Fibroblast of mammary gland (primary cell): ENCODE results near the gene PPP1R9B.

Source experiments
- DNase-seq: peaks from one replicate; pipeline ENCODE4 v3.0.0-alpha.2; 2010; ENCODE audit warnings: low read depth
- H3K4me3 ChIP-seq: 2 replicates; pipeline ENCODE4 v1.5.1; 2011; ENCODE audit warnings: low read depth, mild to moderate bottlenecking, low read length, moderate library complexity; ENCODE audit not compliant: control insufficient read depth
- TF ChIP-seq, protein P1 (sequence below): conservative IDR thresholded peaks from 2 replicates; pipeline ENCODE4 v1.5.1; 2011; ENCODE audit warnings: low read depth, low read length, inconsistent platforms; ENCODE audit not compliant: control insufficient read depth, insufficient read depth

PPP1R9B gene

DNA sequence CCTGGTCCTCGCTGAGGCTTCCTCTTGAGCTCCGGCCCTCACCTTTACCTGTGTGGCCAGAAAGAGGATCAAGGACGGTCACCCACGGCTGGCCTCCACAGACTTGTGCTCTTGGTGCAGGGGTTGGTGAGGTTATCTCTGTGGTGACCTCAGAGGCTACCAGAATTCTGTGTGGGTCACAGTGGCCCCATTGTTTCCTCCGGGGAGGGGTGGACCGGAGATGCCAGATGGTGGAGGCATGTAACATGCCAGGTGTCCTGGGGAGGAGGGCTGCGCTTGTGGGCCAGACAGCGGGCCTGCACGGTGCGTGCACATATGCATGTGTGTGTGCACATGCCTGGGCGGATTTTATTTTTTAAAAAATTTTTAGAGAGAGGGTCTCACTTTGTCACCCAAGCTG, 21.7 kb upstream of the PPP1R9B start:
- TF ChIP-seq, protein P1, sequence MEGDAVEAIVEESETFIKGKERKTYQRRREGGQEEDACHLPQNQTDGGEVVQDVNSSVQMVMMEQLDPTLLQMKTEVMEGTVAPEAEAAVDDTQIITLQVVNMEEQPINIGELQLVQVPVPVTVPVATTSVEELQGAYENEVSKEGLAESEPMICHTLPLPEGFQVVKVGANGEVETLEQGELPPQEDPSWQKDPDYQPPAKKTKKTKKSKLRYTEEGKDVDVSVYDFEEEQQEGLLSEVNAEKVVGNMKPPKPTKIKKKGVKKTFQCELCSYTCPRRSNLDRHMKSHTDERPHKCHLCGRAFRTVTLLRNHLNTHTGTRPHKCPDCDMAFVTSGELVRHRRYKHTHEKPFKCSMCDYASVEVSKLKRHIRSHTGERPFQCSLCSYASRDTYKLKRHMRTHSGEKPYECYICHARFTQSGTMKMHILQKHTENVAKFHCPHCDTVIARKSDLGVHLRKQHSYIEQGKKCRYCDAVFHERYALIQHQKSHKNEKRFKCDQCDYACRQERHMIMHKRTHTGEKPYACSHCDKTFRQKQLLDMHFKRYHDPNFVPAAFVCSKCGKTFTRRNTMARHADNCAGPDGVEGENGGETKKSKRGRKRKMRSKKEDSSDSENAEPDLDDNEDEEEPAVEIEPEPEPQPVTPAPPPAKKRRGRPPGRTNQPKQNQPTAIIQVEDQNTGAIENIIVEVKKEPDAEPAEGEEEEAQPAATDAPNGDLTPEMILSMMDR = no peak
- DNase-seq = no peak
- H3K4me3 ChIP-seq = no peak overlapping the region

DNA sequence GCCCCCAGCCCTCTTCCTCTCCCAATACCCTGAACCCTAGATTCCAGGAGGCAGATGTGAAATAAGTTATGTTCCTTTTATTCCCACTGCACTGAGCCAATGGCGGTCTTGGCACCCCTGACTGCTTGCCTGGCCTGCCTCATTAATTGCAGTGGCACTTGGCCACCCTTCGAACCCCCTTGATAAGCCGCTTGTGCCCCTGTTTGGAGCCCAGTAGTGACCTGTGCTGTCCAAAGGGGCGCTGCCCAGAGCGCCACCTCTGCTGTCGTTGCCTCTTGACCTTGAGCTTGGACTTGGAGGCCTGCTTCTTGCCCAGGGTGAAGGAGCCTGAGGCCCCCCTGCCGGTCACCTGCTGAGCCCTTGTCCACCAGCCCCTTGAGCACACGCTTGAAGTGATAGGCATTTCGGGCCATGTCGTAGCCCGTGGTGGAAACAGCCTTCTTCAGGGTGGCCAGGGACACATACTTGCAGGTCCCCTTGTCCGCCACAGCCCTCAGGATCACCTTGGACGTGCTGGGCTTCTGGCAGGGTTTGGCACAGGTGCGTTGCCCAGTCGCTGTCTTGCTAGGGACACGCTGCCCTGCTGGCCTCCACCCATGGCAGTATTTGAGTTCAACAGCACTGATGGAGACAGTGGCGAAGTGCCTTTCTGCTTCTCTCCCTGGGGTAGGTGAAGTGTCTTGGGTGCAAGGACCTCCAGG, 21.0 kb upstream of the PPP1R9B start:
- H3K4me3 ChIP-seq = no peak overlapping the region
- TF ChIP-seq, protein P1 = no peak
- DNase-seq = no peak

DNA sequence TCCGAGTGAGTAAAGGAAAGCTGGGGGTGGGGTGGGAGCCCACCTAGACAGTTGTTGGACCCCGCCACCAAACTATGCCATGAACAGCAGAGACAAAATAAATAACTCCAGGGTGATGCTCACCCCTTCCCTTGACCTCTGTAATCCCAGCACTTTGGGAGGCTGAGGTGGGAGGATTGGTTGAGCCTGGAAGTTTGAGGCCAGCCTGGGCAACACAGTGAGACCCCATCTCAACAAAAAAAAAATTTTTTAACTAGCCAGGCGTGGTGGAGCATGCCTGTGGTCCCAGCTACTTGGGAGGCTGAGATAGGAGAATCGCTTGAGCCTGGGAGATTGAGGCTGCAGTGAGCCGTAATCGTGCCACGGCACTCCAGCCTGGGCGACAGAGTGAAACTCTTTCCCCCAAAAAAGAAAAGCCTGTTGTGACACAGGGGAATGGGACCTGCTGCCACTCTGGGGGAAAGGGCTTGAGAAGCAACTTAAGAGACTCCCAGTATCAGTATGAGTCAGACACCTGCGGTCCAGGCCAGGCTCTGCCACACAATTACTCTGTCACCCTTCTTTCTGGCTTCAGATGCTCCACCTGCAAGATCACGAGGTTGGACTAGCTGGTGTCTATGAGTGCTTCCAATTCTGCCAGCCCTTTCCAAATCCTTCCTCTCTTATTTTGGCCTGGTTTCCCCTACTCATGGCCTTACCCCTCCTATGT, 20.3 kb upstream of the PPP1R9B start:
- peak; percentile 11 for DNase-seq
- TF ChIP-seq, protein P1 = no peak
- no peak overlapping the region for H3K4me3 ChIP-seq

DNA sequence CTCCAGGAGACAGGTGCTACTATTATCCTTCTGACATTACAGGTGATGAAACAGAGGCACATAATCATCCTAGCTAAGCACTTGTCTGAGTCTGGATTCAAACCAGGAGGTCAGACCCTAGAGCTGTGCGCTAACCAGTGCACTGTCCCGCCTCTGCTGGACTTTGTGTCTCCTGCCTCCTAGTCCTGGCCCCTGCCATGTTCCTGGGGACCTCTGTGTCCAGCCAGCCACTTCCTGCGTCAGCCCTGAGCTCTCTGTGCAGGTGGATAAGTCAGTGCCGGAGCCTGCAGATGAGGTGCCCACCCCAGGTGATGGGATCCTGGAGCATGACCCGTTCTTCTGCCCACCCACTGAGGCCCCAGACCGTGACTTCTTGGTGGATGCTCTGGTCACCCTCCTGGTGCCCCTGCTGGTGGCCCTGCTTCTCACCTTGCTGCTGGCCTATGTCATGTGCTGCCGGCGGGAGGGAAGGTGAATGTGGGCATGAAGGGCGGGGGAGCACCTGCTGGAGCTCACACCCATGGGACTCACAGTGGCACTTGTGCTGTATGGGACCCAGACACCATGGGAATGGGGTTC, 19.5 kb upstream of the PPP1R9B start:
- TF ChIP-seq, protein P1 = no peak
- DNase-seq = no peak
- H3K4me3 ChIP-seq = no peak overlapping the region

DNA sequence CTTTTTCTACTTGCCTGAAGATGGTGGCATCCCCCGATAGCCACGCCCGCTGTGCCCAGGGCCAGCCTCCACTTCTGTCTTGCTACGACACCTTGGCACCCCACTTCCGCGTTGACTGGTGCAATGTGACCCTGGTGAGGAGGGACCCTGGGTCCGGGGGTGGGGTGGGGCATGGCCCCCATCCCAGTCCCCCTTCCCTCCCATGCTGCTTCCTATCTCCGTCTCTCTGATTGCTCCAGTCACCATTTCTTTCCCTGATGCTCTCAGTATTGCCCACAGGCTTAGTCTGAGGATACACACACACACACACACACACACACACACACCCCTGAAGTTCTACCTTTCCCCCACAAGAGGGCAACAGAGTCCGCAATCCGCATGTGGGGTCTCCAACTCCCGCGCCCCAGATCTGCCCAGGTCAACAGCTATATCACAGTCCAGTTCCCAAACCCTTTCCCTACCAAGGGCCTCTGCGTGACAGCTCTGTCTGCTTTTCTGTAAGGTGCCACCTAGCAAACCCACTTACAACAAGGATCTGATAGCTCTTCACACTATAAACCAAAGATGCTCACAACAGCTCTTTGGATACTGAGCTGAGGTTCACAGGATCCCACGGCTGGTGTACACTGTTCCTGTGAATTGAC, 18.8 kb upstream of the PPP1R9B start:
- H3K4me3 ChIP-seq = no peak overlapping the region
- TF ChIP-seq, protein P1 = peak; percentile 92
- peak; percentile 73 for DNase-seq

DNA sequence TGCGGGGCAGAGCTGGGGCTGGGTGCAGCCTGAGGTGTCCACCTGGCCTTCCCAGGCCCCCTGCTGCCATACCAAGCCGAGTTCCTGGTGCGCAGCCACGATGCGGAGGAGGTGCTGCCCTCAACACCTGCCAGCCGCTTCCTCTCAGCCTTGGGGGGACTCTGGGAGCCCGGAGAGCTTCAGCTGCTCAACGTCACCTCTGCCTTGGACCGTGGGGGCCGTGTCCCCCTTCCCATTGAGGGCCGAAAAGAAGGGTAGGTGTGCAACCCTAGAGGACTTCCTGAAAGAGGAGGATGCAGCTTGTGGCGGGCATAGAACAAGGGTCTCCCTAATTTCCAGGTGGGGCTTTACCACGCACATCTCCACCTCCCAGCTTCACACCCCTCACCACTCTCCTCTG, 17.8 kb upstream of the PPP1R9B start:
- no peak overlapping the region for H3K4me3 ChIP-seq
- TF ChIP-seq, protein P1 = no peak
- no peak for DNase-seq
